Endothelial cell of umbilical vein (primary cell): ENCODE measurements around the gene DENND5B. TPM values are rescaled to one million over a fixed set of nuclear protein-coding genes. Genes with fewer than 3 reads are reported as not detected.

Source experiments
- BruUV-seq: library from RNA; stranded (reverse); fragments of 400-500 nt; replicated peaks from 2 replicates; lab custom pipeline; 2021; lab: Mats Ljungman, UMichigan
- CTCF ChIA-PET: fragments of 300-600, 350-600 bp; sonication (Branson Sonifier 250); formaldehyde crosslinking; loops from one replicate; lab custom pipeline; 2021; ENCODE audit warnings: antibody characterized with exemption, inconsistent platforms; lab: Charles Lee
- POLR2A ChIA-PET: fragments of 300-600, 350-600 bp; sonication (Branson Sonifier 250); formaldehyde crosslinking; loops from one replicate; lab custom pipeline; 2021; ENCODE audit warnings: antibody characterized with exemption, inconsistent platforms; lab: Charles Lee
- DNase-seq: peaks from one replicate; pipeline ENCODE4 v3.0.0-alpha.2; 2011; ENCODE audit warnings: low read depth, low spot score
- FAIRE-seq: peaks from 2 replicates; lab custom pipeline; 2011; peaks lifted over from hg19 to GRCh38; lab: Jason Lieb, UNC
- H2AFZ ChIP-seq: 2 replicates; pipeline ENCODE4 v1.6.0; 2012; ENCODE audit warnings: low read depth, low read length, control low read depth, inconsistent platforms
- H3K27ac ChIP-seq: 2 replicates; pipeline ENCODE4 v1.5.1; 2011; ENCODE audit warnings: low read depth, mild to moderate bottlenecking, control low read depth, low read length, moderate library complexity; ENCODE audit not compliant: insufficient read depth
- H3K27me3 ChIP-seq, 2 experiments: 2 replicates each; pipeline versions ENCODE4 v1.6.0 to v1.6.1; 2011; ENCODE audit warnings: low read length in 2 of 2, mixed read lengths in 1 of 2; ENCODE audit not compliant: control insufficient read depth in 2 of 2, insufficient read depth in 2 of 2
- H3K36me3 ChIP-seq, 2 experiments: 2 replicates in 1 of 2; 3 replicates in 1 of 2; pipeline ENCODE4 v1.5.1; 2011; ENCODE audit warnings: low read length in 2 of 2, mild to moderate bottlenecking in 1 of 2, moderate library complexity in 1 of 2; ENCODE audit not compliant: control insufficient read depth in 2 of 2, insufficient read depth in 2 of 2; ENCODE audit errors: extremely low read depth in 1 of 2
- H3K4me1 ChIP-seq: 3 replicates; pipeline ENCODE4 v1.5.1; 2011; ENCODE audit warnings: mild to moderate bottlenecking, low read length; ENCODE audit not compliant: control insufficient read depth, insufficient read depth; ENCODE audit errors: extremely low read depth
- H3K4me2 ChIP-seq: 2 replicates; pipeline ENCODE4 v1.6.1; 2011; ENCODE audit warnings: low read length, control low read depth, mixed read lengths; ENCODE audit not compliant: insufficient read depth
- H3K4me3 ChIP-seq, 3 experiments: fragments of 200-600 bp in 1 of 3; sonication (generic), shearing (Covaris generic) in 1 of 3; replicated peaks in 1 of 3; 2 replicates each; pipeline ENCODE4 v1.5.1; 2011 to 2016; ENCODE audit warnings: control low read depth in 3 of 3, low read length in 3 of 3, mild to moderate bottlenecking in 2 of 3, inconsistent platforms in 1 of 3, low read depth in 1 of 3, moderate library complexity in 1 of 3; ENCODE audit not compliant: insufficient read depth in 1 of 3
- H3K79me2 ChIP-seq: 2 replicates; pipeline ENCODE4 v1.6.0; 2012; ENCODE audit warnings: low read length, inconsistent platforms; ENCODE audit not compliant: control insufficient read depth, insufficient read depth
- H3K9ac ChIP-seq: replicated peaks from 2 replicates; pipeline ENCODE3; 2011; ENCODE audit warnings: low read length, control low read depth; ENCODE audit not compliant: insufficient read depth; ENCODE audit errors: extremely low read depth
- H3K9me1 ChIP-seq: replicated peaks from 3 replicates; pipeline ENCODE4 v1.6.0; 2011; ENCODE audit warnings: mild to moderate bottlenecking, low read length; ENCODE audit not compliant: control insufficient read depth, insufficient read depth; ENCODE audit errors: extremely low read depth
- H3K9me3 ChIP-seq: replicated peaks from 2 replicates; pipeline ENCODE4 v1.5.1; 2012; ENCODE audit warnings: low read length, inconsistent platforms; ENCODE audit not compliant: control insufficient read depth, insufficient read depth
- H4K20me1 ChIP-seq: replicated peaks from 2 replicates; pipeline ENCODE3; 2011; ENCODE audit warnings: mild to moderate bottlenecking, low read length; ENCODE audit not compliant: control insufficient read depth, insufficient read depth; ENCODE audit errors: extremely low read depth
- EZH2 ChIP-seq: IDR thresholded peaks from 2 replicates; pipeline ENCODE4 v1.6.1; 2012; ENCODE audit warnings: borderline replicate concordance, low read depth, mild to moderate bottlenecking, moderate library complexity, low read length, inconsistent platforms; ENCODE audit not compliant: severe bottlenecking
- FOS ChIP-seq: IDR thresholded peaks from 2 replicates; pipeline ENCODE4 v1.6.1; 2011; ENCODE audit warnings: mild to moderate bottlenecking, low read length, moderate library complexity, borderline replicate concordance; ENCODE audit not compliant: insufficient read depth
- GATA2 ChIP-seq: IDR thresholded peaks from 2 replicates; pipeline ENCODE4 v1.7.0; 2011; ENCODE audit warnings: low read depth, mild to moderate bottlenecking, moderate library complexity, mixed read lengths, low read length; ENCODE audit not compliant: insufficient read length, insufficient read depth
- JUN ChIP-seq: IDR thresholded peaks from 2 replicates; pipeline ENCODE4 v1.6.1; 2011; ENCODE audit warnings: borderline replicate concordance, low read depth; ENCODE audit not compliant: insufficient read length, insufficient read depth
- MYC ChIP-seq: IDR thresholded peaks from one replicate; pipeline ENCODE4 v1.6.1; 2011; ENCODE audit warnings: mild to moderate bottlenecking, low read depth, low read length
- POLR2A ChIP-seq: IDR thresholded peaks from 2 replicates; pipeline ENCODE4 v1.6.1; 2012; ENCODE audit warnings: low read depth, mild to moderate bottlenecking, control low read depth, low read length
- POLR2AphosphoS5 ChIP-seq: IDR thresholded peaks from 2 replicates; pipeline ENCODE4 v1.6.1; 2012; ENCODE audit warnings: low read depth, mild to moderate bottlenecking, control low read depth, low read length, moderate library complexity; ENCODE audit not compliant: insufficient read depth
- dilution Hi-C: fragments of 300-500 bp; cut with MboI; formaldehyde crosslinking; loops from one replicate; pipeline ENCODE4 v1.15.0; 2019; ENCODE audit warnings: low sequenced_read_pairs; ENCODE audit not compliant: extremely low pct_ligation_motif_present
- intact Hi-C: fragments of 100-400 bp; cut with micrococcal nuclease; formaldehyde crosslinking; loops from one replicate; pipeline ENCODE4 v1.10.0; 2022
- polyA plus RNA-seq, 4 experiments: library from polyadenylated mRNA; depleted of rRNA in 3 of 4; stranded (reverse) in 3 of 4; unstranded in 1 of 4; fragments of >200 nt; gene quantifications; 2 replicates each; pipeline versions ENCODE4 v1.2.1 to v1.2.3, GENCODE V29; 2011 to 2012; ENCODE audit warnings: missing spikeins in 1 of 4
- total RNA-seq: library from RNA; stranded (reverse); gene quantifications from 2 replicates; pipeline ENCODE4 v1.2.3, GENCODE V29; 2021
- TF ChIP-seq, protein P1 (sequence below): IDR thresholded peaks from 2 replicates; pipeline ENCODE4 v1.6.1; 2011; ENCODE audit not compliant: insufficient read depth, insufficient read length
- TF ChIP-seq, protein P2 (sequence below), 2 donors: IDR thresholded peaks; 1 replicate in 1 of 2; 2 replicates in 1 of 2; pipeline ENCODE4 v1.5.1; 2011; ENCODE audit warnings: low read length in 2 of 2, mild to moderate bottlenecking in 2 of 2, moderate library complexity in 2 of 2, control low read depth in 1 of 2, inconsistent platforms in 1 of 2, low read depth in 1 of 2; ENCODE audit not compliant: insufficient read depth in 1 of 2; ENCODE audit errors: extremely low read depth in 1 of 2

DENND5B gene
- total and polyA plus RNA-seq, 2 donors (not counting 3 experiments of a cell fraction or from before 2014, with no cell fraction given) = 10.3 to 18.3 TPM

DNA sequence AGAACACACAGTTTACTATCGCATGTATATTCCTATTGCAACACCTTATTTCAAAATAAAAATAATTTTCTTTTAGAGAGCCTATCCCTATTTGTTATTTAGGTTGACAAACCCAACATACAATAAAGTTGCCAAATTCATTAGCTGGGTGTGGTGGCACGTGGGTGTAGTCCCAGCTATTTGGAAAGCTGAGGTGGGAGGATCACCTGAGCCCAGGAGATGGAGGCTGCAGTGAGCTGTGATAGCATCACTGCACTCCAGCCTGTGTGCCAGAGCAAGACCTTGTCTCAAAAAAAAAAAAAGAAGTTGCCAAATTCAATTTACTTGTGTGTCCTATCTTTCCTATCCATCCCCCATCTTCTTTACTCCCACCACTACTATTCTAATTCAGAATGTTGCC is 23.9 kb downstream of the DENND5B start:
- dilution Hi-C loops = no loop called here
- H3K9me1 ChIP-seq = no peaks in the 10 kb centered on the region
- H3K9me3 ChIP-seq = no peaks in the 10 kb centered on the region
- no peaks in the 10 kb centered on the region for H3K79me2 ChIP-seq
- no peak overlapping the region for H2AFZ ChIP-seq
- H3K4me3 ChIP-seq = no peak overlapping the region
- no peak overlapping the region for H3K9ac ChIP-seq
- H3K4me1 ChIP-seq = peaks cover 6% of the 10 kb centered on the region
- BruUV-seq = no TSS peak
- FAIRE-seq (no peak), DNase-seq (no peak)
- peaks cover under 1% of the 10 kb centered on the region for H4K20me1 ChIP-seq
- POLR2A ChIA-PET = no interaction called here
- no peak overlapping the region for H3K4me2 ChIP-seq
- no peaks in the 10 kb centered on the region for H3K27me3 ChIP-seq
- H3K27ac ChIP-seq = no peak overlapping the region
- CTCF ChIA-PET = no interaction called here
- TF ChIP-seq, protein P1, sequence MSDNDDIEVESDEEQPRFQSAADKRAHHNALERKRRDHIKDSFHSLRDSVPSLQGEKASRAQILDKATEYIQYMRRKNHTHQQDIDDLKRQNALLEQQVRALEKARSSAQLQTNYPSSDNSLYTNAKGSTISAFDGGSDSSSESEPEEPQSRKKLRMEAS = no peak
- no peak for TF ChIP-seq FOS
- TF ChIP-seq POLR2AphosphoS5 = no peak
- TF ChIP-seq JUN = no peak
- no peak for TF ChIP-seq MYC
- TF ChIP-seq EZH2 = no peak
- TF ChIP-seq, protein P2, sequence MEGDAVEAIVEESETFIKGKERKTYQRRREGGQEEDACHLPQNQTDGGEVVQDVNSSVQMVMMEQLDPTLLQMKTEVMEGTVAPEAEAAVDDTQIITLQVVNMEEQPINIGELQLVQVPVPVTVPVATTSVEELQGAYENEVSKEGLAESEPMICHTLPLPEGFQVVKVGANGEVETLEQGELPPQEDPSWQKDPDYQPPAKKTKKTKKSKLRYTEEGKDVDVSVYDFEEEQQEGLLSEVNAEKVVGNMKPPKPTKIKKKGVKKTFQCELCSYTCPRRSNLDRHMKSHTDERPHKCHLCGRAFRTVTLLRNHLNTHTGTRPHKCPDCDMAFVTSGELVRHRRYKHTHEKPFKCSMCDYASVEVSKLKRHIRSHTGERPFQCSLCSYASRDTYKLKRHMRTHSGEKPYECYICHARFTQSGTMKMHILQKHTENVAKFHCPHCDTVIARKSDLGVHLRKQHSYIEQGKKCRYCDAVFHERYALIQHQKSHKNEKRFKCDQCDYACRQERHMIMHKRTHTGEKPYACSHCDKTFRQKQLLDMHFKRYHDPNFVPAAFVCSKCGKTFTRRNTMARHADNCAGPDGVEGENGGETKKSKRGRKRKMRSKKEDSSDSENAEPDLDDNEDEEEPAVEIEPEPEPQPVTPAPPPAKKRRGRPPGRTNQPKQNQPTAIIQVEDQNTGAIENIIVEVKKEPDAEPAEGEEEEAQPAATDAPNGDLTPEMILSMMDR (IDR thresholded peaks at IDR 0.05; ENCODE audit: extremely low read depth in 1 of 2, insufficient read depth in 1 of 2, low read depth in 1 of 2, low read length in 2 of 2) = no peak
- TF ChIP-seq POLR2A = no peak
- TF ChIP-seq GATA2 = no peak
- H3K36me3 ChIP-seq = no peaks in the 10 kb centered on the region
- intact Hi-C loops = no loop called here
